Hematopoietic multipotent progenitor cell treated with erythropoietin and hydrocortisone succinate and interleukin-3 and kit ligand, for 4 days (in vitro differentiated cells): ENCODE data around the gene GALNT12.

Experiments used
- DNase-seq: peaks from one replicate; pipeline ENCODE4 v3.0.0-alpha.2; 2015

GALNT12 gene

DNA sequence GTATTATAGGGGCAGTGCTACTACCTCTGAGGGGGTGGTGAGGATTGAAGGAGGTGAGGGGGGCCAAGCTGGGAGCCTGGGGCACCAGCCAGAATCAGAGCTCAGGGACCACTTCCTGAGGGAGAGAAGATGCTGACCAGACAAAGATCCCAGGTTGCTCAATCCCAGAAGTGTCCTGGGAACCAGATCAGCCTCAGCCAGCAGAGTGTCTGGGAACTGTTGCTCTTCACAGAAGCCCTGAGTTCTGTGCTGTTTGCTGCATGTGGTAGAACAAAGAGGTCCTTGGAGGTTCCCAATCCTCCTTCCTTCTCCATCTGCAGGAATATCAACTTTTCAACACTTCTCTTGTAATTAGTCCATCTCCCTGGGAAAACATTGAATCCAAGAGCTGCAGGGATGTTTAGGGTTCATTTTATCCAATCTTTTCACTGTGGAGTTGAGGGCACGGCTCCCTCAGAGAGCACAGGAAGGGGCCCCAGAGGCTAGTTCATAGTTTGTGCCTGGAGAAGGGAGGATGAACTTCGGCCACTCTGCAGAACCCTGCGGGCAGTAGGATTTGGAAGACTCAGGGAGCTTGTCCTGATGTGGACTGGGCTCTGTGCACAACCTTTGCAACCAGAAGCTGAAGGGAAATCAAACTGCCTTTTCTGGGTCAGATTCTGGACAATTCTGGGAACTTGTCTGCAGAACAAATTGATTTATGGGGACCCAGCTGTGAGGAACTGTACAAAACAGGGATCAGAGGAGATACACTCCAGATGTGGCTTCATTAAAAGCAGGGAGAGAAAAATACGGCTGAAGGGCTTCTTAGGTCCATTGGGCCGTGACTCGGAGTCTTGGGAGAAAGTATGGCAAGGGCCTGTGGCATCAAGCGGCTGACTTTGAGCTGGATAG is 57.1 kb downstream of the GALNT12 start:
- no peak for DNase-seq

DNA sequence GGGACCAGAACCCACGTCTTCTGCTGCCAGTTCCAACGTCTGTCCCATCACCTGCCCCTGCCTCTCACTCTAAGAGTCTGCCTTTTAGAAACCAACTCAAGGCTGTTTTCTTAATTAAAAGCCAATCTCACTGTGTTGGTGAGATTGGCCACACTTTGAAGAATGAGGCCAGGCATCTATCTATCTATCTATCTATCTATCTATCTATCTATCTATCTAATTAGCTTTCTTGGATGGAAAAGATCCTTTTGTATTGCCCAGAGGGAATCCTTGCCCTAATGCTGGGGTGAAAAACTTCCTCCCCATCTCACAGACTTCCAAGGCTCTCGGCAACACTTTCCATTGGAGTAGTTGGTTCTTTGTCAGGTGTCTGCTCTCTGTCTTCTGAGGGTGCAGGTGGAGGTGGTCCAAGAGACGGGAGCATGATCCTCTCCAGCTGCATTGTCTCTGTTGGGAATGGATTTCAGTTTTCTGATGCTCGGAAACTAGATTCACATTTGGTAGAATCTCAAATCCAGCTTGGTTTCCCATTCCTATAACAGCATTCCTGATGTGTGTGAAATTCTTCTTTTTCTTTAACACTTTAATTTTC is 57.9 kb downstream of the GALNT12 start:
- no peak for DNase-seq

DNA sequence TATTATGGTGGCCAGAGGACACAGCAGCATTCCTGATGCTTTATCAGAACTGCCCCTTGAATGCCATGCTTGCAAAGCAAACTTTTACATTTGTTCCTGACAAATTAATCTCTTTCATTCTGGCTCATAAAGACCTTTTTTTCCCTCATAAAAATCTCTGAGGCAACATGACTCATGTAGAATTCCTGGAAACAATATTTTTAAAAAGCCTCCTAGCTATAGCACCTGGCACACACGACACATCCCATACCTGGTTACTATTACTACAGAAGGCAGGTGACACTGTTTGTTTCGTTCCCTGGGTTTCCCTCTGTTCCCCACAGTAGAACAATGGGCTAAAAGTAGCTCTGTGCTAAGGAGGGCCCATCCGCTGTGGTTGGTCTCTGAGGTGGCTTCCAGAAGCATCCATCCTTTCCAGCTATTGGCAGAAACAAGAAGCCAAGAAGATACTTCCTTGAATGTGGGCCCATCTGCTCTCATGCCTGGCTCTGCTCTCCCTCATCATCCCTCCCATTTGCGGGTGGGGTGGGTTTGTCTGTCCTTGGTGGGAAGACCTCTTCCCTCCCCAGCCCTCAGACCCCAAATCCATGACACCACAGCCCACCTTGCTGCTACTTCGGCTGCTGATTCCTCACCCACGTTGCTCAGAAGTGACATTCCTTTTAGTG is 59.1 kb downstream of the GALNT12 start:
- no peak for DNase-seq

DNA sequence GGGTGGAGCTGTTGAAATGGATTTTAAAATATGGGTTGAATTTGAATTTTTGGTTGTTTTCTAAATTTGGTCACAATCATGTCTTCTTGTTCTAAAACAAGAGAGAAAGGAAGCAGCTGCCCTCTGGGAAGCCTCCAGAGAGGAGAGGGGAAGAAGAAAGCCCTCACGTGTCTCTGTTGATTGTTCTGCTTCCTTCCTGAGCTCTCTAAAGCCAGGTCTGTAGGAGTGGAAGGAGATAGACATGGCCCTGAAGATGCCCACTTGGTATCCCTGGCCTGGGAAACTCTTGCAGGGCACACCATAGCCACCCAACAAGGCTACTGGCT is 59.6 kb downstream of the GALNT12 start:
- no peak for DNase-seq

- DNase-seq: peak; percentile 80
These were observed 60.1 kb downstream of the GALNT12 start for GRCh38 chr9:98867429-98868168.

- DNase-seq: no peak
These were observed 61.7 kb downstream of the GALNT12 start for GRCh38 chr9:98869078-98869745.

- no peak for DNase-seq
These were observed 62.4 kb downstream of the GALNT12 start for GRCh38 chr9:98869866-98870265.

- no peak for DNase-seq
These were observed 63.5 kb downstream of the GALNT12 start for GRCh38 chr9:98870782-98871557.

- DNase-seq: no peak
These were observed 64.1 kb downstream of the GALNT12 start for GRCh38 chr9:98871558-98872065.

DNA sequence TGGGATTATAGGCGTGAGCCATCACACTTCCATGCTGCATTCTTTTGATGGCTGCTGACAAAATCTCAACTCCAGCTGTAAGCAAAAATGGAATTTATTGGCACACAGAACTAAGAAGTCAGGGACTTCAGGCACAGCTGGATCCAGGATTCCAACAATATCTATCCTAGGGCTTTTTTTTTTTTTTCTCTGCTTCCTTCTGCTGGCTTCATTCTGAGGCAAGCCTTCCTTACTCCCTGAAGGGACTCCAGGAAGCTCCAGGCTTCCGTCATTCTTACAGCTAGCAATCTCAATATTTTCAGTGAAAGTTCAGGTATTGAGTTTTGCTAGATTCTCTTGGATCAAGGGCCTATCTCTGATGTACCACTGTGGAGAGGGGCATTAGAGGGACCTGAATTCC is 66.1 kb downstream of the GALNT12 start:
- DNase-seq: no peak

- no peak for DNase-seq
These were observed 66.5 kb downstream of the GALNT12 start for GRCh38 chr9:98873951-98874371.

- no peak for DNase-seq
These were observed 67.3 kb downstream of the GALNT12 start for GRCh38 chr9:98874721-98875255.

- no peak for DNase-seq
These were observed 68.1 kb downstream of the GALNT12 start for GRCh38 chr9:98875536-98875935.

GRCh38 chr9:98877311-98877710 is 69.8 kb downstream of the GALNT12 start:
- no peak for DNase-seq

DNA sequence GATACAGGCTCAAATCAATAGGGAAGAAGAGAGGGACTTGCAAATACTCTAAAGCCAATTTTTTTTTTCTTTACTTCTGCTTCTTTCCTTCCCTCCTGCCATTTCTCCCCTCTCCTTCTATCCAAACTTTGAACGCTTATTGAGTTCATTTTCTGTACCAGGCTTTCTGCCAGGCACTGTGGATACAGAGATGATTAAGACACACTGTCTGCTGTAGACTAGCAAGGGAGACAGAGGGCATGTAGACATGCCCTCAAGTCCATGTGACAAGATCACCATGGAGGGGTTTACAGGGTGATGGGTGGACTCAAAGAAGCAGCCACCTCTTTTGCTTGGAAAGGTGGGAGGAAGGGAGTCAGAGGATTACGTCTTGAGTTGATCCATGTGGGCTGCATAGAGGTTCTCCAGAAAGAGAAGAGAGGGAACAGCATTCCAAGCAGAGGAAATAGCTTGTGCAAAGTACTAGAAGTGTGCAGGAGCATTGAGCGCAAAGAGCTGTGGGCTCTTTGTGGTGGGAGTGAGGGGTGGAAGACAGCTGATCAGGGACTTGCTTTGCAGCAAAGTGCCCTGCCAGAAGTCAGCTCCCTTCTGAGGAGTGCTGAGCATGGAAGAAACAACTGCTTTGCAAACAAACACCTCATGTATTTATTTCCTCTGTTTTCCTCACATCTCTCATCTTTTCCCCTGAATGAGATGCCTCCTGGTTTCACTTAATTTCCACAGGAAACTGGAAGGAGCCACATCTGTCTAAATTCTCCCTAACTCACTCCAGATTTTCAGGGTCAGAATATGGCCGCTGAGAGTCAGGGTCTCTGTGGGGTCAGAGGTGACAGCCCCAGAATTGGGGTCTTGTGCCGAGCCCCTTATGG is 71.9 kb downstream of the GALNT12 start:
- no peak for DNase-seq

GRCh38 chr9:98879963-98880310 is 72.5 kb downstream of the GALNT12 start:
- DNase-seq: no peak

DNA sequence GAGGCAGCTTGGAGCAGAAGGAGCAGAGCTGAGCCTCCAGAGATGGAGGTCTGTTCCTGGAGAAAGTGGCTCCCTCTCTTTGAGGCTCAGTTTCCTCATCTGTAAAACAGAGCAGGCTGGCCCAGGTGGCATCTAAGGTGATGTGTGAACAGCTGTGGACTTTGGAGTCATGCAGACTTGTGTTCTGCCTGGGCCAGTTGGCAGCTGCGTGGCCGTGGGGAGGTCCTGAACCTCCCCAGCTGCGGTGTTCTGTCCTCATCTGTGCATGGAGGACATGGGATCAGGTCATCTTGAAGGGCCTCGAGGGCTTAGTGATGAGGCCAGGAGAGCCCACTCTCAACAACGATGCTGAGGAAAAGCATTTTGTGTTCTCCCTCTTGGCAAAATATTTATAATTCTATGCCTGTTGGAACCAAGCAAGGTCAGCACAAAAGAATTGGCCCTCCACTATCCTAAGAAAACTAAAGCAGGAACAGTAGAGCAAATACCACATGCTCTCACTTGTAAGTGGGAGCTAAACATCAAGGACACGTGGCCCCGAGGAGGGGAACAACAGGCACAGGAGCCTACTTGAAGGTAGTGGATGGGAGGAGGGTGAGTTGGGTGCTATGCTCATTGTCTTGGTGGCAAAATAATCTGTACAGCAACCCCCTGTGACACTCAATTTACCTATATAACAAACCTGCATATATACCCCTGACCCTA is 73.0 kb downstream of the GALNT12 start:
- DNase-seq: no peak

- DNase-seq: no peak
These were observed 73.9 kb downstream of the GALNT12 start for GRCh38 chr9:98881356-98881755.

- no peak for DNase-seq
These were observed 74.5 kb downstream of the GALNT12 start for GRCh38 chr9:98881836-98882568.
